Measurements from ENCODE around the gene AATF.

AATF gene

GRCh38 chr17:37017404-37017803 lies 68.7 kb downstream of the AATF start:
- H3K4me1 Mint-ChIP-seq: peaks cover 9% of the 10 kb centered on the region
- no peak for DNase-seq

GRCh38 chr17:37019117-37019740 lies 70.5 kb downstream of the AATF start:
- TF ChIP-seq CTCF (IDR thresholded peaks at IDR 0.05): no peak
- Mint-ChIP-seq H3K9me3 (no peaks in the 10 kb centered on the region), H3K4me3 (no peak overlapping the region), H3K27me3 (ENCODE audit: low read depth, poor library complexity) (no peaks in the 10 kb centered on the region), H3K36me3 (ENCODE audit: low read depth) (peaks cover 28% of the 10 kb centered on the region), H3K4me1 (peaks cover 13% of the 10 kb centered on the region), H3K27ac (no peak overlapping the region)
- DNase-seq: no peak

More at GRCh38 chr17:37017404-37017803, 68.7 kb downstream of the AATF start:
- TF ChIP-seq CTCF (IDR thresholded peaks at IDR 0.05): no peak
- no peaks in the 10 kb centered on the region for H3K27me3 Mint-ChIP-seq (ENCODE audit: low read depth, poor library complexity)
- H3K9me3 Mint-ChIP-seq: no peaks in the 10 kb centered on the region
- H3K27ac Mint-ChIP-seq: peak overlapping the region; percentile 6
- peaks cover 13% of the 10 kb centered on the region for H3K36me3 Mint-ChIP-seq (ENCODE audit: low read depth)
- H3K4me3 Mint-ChIP-seq: no peak overlapping the region

- Mint-ChIP-seq H3K4me3 (no peak overlapping the region), H3K9me3 (no peaks in the 10 kb centered on the region), H3K4me1 (peaks cover 17% of the 10 kb centered on the region), H3K27ac (no peak overlapping the region), H3K27me3 (ENCODE audit: low read depth, poor library complexity) (no peaks in the 10 kb centered on the region), H3K36me3 (ENCODE audit: low read depth) (peaks cover 29% of the 10 kb centered on the region)
- TF ChIP-seq CTCF (IDR thresholded peaks at IDR 0.05): no peak
- no peak for DNase-seq
Measured at GRCh38 chr17:37019741-37020129, 71.0 kb downstream of the AATF start.

GRCh38 chr17:37024181-37024637 lies 75.5 kb downstream of the AATF start:
- H3K27ac Mint-ChIP-seq: peak overlapping the region; percentile 20
- TF ChIP-seq CTCF (IDR thresholded peaks at IDR 0.05): no peak
- H3K36me3 Mint-ChIP-seq (ENCODE audit: low read depth): peaks cover 28% of the 10 kb centered on the region
- H3K27me3 Mint-ChIP-seq (ENCODE audit: low read depth, poor library complexity): no peaks in the 10 kb centered on the region
- no peak for DNase-seq
- peaks cover 22% of the 10 kb centered on the region for H3K4me1 Mint-ChIP-seq
- H3K4me3 Mint-ChIP-seq: no peak overlapping the region
- H3K9me3 Mint-ChIP-seq: no peaks in the 10 kb centered on the region

- Mint-ChIP-seq H3K4me1 (peaks cover 22% of the 10 kb centered on the region), H3K9me3 (no peaks in the 10 kb centered on the region), H3K27me3 (ENCODE audit: low read depth, poor library complexity) (no peaks in the 10 kb centered on the region), H3K36me3 (ENCODE audit: low read depth) (peaks cover 28% of the 10 kb centered on the region), H3K27ac (peak overlapping the region; percentile 52), H3K4me3 (no peak overlapping the region)
- no peak for DNase-seq
- TF ChIP-seq CTCF (IDR thresholded peaks at IDR 0.05): no peak
Measured at GRCh38 chr17:37025238-37025637, 76.5 kb downstream of the AATF start.
